GM23338 (cell line): ENCODE results near the gene DMWD.

Experiments used
- CREB1 ChIP-seq: fragments of 250-450 bp; sonication (Bioruptor Pico); IDR thresholded peaks from 2 replicates; pipeline ENCODE4 v1.5.0; 2020; ENCODE audit warnings: low read depth, mild to moderate bottlenecking, moderate library complexity
- EZH2 ChIP-seq: fragments of 200-600 bp; sonication (generic); IDR thresholded peaks from one replicate; pipeline ENCODE4 v1.8.0; 2017; ENCODE audit warnings: antibody characterized with exemption, mild to moderate bottlenecking, low read depth; ENCODE audit not compliant: unreplicated experiment
- EZH2phosphoT487 ChIP-seq: fragments of 200-600 bp; sonication (generic); IDR thresholded peaks from one replicate; pipeline ENCODE4 v1.8.1; 2018; ENCODE audit warnings: antibody characterized with exemption; ENCODE audit not compliant: unreplicated experiment
- JUNB ChIP-seq: IDR thresholded peaks from one replicate; pipeline ENCODE4 v1.6.1; 2016; ENCODE audit warnings: antibody characterized with exemption; ENCODE audit not compliant: unreplicated experiment
- POLR2AphosphoS5 ChIP-seq: IDR thresholded peaks from 2 replicates; pipeline ENCODE4 v1.6.1; 2016; ENCODE audit warnings: antibody characterized with exemption, low read depth
- TF ChIP-seq, protein P1 (sequence below), 2 experiments: fragments of 200-600 bp in 1 of 2; sonication (generic) in 1 of 2; conservative IDR thresholded peaks; 2 replicates each; pipeline versions ENCODE4 v1.5.1 to v1.6.1; 2016 to 2017; ENCODE audit warnings: antibody characterized with exemption in 2 of 2, low read depth in 2 of 2, mild to moderate bottlenecking in 2 of 2, moderate library complexity in 1 of 2
- TF ChIP-seq, protein P2 (sequence below): IDR thresholded peaks from one replicate; pipeline ENCODE4 v1.6.1; 2018; ENCODE audit warnings: antibody characterized with exemption; ENCODE audit not compliant: unreplicated experiment
- TF ChIP-seq, protein P3 (sequence below): IDR thresholded peaks from 2 replicates; pipeline ENCODE4 v1.6.1; 2016; ENCODE audit warnings: antibody characterized with exemption

DNA sequence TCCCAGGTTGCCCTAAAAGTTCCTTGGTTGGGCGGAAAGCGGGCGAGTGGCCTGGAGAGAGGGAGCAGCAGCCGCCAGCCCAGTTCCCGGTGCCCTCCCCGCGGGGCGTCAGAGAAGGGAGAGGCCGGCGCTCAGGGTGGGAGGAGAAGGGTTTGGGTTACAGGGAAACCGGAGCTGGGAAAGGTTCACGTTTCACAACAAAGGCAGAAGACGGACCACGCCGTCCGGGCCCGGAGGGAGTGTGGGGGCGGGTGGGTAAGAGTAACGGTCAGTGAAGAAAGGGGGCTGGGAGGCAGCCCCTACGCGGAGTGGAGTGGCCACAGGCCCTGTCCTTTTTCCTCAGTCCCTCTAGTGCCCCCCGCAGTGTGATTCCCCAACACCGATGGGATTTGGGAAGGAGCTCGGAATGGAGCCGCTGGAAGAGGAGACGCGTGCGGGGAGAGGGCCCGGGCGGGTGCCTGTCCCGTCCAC, 25.2 kb downstream of the DMWD start:
- TF ChIP-seq, protein P1, sequence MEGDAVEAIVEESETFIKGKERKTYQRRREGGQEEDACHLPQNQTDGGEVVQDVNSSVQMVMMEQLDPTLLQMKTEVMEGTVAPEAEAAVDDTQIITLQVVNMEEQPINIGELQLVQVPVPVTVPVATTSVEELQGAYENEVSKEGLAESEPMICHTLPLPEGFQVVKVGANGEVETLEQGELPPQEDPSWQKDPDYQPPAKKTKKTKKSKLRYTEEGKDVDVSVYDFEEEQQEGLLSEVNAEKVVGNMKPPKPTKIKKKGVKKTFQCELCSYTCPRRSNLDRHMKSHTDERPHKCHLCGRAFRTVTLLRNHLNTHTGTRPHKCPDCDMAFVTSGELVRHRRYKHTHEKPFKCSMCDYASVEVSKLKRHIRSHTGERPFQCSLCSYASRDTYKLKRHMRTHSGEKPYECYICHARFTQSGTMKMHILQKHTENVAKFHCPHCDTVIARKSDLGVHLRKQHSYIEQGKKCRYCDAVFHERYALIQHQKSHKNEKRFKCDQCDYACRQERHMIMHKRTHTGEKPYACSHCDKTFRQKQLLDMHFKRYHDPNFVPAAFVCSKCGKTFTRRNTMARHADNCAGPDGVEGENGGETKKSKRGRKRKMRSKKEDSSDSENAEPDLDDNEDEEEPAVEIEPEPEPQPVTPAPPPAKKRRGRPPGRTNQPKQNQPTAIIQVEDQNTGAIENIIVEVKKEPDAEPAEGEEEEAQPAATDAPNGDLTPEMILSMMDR (conservative IDR thresholded peaks at IDR 0.05; ENCODE audit: low read depth in 2 of 2), result no peak
- TF ChIP-seq CREB1 (CRISPR knock-in tag) (no peak), POLR2AphosphoS5 (peak; percentile 29; the same call in 1 of the 2 replicates), EZH2 (no peak), EZH2phosphoT487 (no peak), JUNB (no peak)
- TF ChIP-seq, protein P2, sequence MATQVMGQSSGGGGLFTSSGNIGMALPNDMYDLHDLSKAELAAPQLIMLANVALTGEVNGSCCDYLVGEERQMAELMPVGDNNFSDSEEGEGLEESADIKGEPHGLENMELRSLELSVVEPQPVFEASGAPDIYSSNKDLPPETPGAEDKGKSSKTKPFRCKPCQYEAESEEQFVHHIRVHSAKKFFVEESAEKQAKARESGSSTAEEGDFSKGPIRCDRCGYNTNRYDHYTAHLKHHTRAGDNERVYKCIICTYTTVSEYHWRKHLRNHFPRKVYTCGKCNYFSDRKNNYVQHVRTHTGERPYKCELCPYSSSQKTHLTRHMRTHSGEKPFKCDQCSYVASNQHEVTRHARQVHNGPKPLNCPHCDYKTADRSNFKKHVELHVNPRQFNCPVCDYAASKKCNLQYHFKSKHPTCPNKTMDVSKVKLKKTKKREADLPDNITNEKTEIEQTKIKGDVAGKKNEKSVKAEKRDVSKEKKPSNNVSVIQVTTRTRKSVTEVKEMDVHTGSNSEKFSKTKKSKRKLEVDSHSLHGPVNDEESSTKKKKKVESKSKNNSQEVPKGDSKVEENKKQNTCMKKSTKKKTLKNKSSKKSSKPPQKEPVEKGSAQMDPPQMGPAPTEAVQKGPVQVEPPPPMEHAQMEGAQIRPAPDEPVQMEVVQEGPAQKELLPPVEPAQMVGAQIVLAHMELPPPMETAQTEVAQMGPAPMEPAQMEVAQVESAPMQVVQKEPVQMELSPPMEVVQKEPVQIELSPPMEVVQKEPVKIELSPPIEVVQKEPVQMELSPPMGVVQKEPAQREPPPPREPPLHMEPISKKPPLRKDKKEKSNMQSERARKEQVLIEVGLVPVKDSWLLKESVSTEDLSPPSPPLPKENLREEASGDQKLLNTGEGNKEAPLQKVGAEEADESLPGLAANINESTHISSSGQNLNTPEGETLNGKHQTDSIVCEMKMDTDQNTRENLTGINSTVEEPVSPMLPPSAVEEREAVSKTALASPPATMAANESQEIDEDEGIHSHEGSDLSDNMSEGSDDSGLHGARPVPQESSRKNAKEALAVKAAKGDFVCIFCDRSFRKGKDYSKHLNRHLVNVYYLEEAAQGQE, result no peak
- TF ChIP-seq, protein P3, sequence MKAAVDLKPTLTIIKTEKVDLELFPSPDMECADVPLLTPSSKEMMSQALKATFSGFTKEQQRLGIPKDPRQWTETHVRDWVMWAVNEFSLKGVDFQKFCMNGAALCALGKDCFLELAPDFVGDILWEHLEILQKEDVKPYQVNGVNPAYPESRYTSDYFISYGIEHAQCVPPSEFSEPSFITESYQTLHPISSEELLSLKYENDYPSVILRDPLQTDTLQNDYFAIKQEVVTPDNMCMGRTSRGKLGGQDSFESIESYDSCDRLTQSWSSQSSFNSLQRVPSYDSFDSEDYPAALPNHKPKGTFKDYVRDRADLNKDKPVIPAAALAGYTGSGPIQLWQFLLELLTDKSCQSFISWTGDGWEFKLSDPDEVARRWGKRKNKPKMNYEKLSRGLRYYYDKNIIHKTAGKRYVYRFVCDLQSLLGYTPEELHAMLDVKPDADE, result no peak
